ENCODE data around the gene PRKRA. TPM values are rescaled to one million over a fixed set of nuclear protein-coding genes. Genes with fewer than 3 reads are reported as not detected.

PRKRA gene
- total RNA-seq, 1 experiment from 2014 or later: 62.6 TPM

- TF ChIP-seq EZH2 (IDR thresholded peaks at IDR 0.05; ENCODE audit: borderline replicate concordance, low read depth, low read length, poor library complexity, severe bottlenecking) (no peak), CTCF (conservative IDR thresholded peaks at IDR 0.05; ENCODE audit: low read depth, low read length) (no peak)
- no peaks in the 10 kb centered on the region for H3K9me3 ChIP-seq (ENCODE audit: low read depth, low read length, poor library complexity, severe bottlenecking)
- peaks cover 34% of the 10 kb centered on the region for H3K4me1 ChIP-seq (ENCODE audit: insufficient read depth, low read length, poor library complexity, severe bottlenecking)
- ChIA-PET CTCF (no interaction called here), POLR2A (ENCODE audit: low non-redundant PET) (no interaction called here)
- peak overlapping the region; percentile 76 for H3K4me3 ChIP-seq (ENCODE audit: low read depth, low read length, poor library complexity, severe bottlenecking)
- intact Hi-C loops (cut with micrococcal nuclease; ENCODE audit: unreplicated experiment): loop anchor here (5.0 kb wide), 1 partner anchor 1528 kb away; the partner anchor contains the start of gene CWC22
- DNase-seq (ENCODE audit: low spot score): no peak
- no TSS peak for BruUV-seq (replicated peaks)
- H3K27ac ChIP-seq (ENCODE audit: low read depth, low read length, poor library complexity, severe bottlenecking): peak overlapping the region; percentile 79
- no peaks in the 10 kb centered on the region for H3K36me3 ChIP-seq (ENCODE audit: insufficient read depth, low read length, poor library complexity, severe bottlenecking)
- no peaks in the 10 kb centered on the region for H3K27me3 ChIP-seq (replicated peaks; ENCODE audit: insufficient read depth, low read depth, low read length, poor library complexity)
These were observed 28.8 kb upstream of the PRKRA start for GRCh38 chr2:178479758-178480226.

GRCh38 chr2:178479275-178479616 lies 28.3 kb upstream of the PRKRA start:
- intact Hi-C loops (cut with micrococcal nuclease; ENCODE audit: unreplicated experiment): no loop called here
- TF ChIP-seq EZH2 (IDR thresholded peaks at IDR 0.05; ENCODE audit: borderline replicate concordance, low read depth, low read length, poor library complexity, severe bottlenecking) (no peak), CTCF (conservative IDR thresholded peaks at IDR 0.05; ENCODE audit: low read depth, low read length) (no peak)
- Histone ChIP-seq H3K4me3 (ENCODE audit: low read depth, low read length, poor library complexity, severe bottlenecking) (peak overlapping the region; percentile 60), H3K27ac (ENCODE audit: low read depth, low read length, poor library complexity, severe bottlenecking) (peak overlapping the region; percentile 92), H3K36me3 (ENCODE audit: insufficient read depth, low read length, poor library complexity, severe bottlenecking) (no peaks in the 10 kb centered on the region), H3K9me3 (ENCODE audit: low read depth, low read length, poor library complexity, severe bottlenecking) (no peaks in the 10 kb centered on the region), H3K4me1 (ENCODE audit: insufficient read depth, low read length, poor library complexity, severe bottlenecking) (peaks cover 31% of the 10 kb centered on the region), H3K27me3 (replicated peaks; ENCODE audit: insufficient read depth, low read depth, low read length, poor library complexity) (no peaks in the 10 kb centered on the region)
- BruUV-seq (replicated peaks): no TSS peak
- POLR2A ChIA-PET (ENCODE audit: low non-redundant PET): no interaction called here
- CTCF ChIA-PET: no interaction called here
- DNase-seq (ENCODE audit: low spot score): no peak

GRCh38 chr2:178478439-178479274 lies 27.7 kb upstream of the PRKRA start, which contains the start of gene FKBP7:
FKBP7 (minus strand) TSS chr2:178478600; CDS start chr2:178478499, 101 bp downstream.
- ChIA-PET CTCF (no interaction called here), POLR2A (ENCODE audit: low non-redundant PET) (no interaction called here)
- Histone ChIP-seq H3K4me3 (ENCODE audit: low read depth, low read length, poor library complexity, severe bottlenecking) (peak within 1 kb of the TSS; percentile 60), H3K27me3 (replicated peaks; ENCODE audit: insufficient read depth, low read depth, low read length, poor library complexity) (no peaks in the 10 kb centered on the region), H3K4me1 (ENCODE audit: insufficient read depth, low read length, poor library complexity, severe bottlenecking) (peaks cover 32% of the 10 kb centered on the region), H3K27ac (ENCODE audit: low read depth, low read length, poor library complexity, severe bottlenecking) (peak within 1 kb of the TSS; percentile 92), H3K36me3 (ENCODE audit: insufficient read depth, low read length, poor library complexity, severe bottlenecking) (no peaks in the 10 kb centered on the region), H3K9me3 (ENCODE audit: low read depth, low read length, poor library complexity, severe bottlenecking) (no peaks in the 10 kb centered on the region)
- intact Hi-C loops (cut with micrococcal nuclease; ENCODE audit: unreplicated experiment): loop anchor here (1.0 kb wide), 1 partner anchor 27 kb away; the partner anchor contains the start of genes PJVK and PRKRA
- no TSS peak for BruUV-seq (replicated peaks)
- TF ChIP-seq EZH2 (IDR thresholded peaks at IDR 0.05; ENCODE audit: borderline replicate concordance, low read depth, low read length, poor library complexity, severe bottlenecking) (no peak), CTCF (conservative IDR thresholded peaks at IDR 0.05; ENCODE audit: low read depth, low read length) (peak; percentile 84)
- peak; percentile 94 for DNase-seq (ENCODE audit: low spot score)

Measured in A673 (cell line).